ENCODE measurements around the gene DLL1. TPM values are rescaled to one million over a fixed set of nuclear protein-coding genes. Genes with fewer than 3 reads are reported as not detected.

Gene DLL1
- total and polyA plus RNA-seq, 9 of the 15 experiments (the other 6 are each of a cell fraction or from before 2014, with no cell fraction given), result not detected

DNA sequence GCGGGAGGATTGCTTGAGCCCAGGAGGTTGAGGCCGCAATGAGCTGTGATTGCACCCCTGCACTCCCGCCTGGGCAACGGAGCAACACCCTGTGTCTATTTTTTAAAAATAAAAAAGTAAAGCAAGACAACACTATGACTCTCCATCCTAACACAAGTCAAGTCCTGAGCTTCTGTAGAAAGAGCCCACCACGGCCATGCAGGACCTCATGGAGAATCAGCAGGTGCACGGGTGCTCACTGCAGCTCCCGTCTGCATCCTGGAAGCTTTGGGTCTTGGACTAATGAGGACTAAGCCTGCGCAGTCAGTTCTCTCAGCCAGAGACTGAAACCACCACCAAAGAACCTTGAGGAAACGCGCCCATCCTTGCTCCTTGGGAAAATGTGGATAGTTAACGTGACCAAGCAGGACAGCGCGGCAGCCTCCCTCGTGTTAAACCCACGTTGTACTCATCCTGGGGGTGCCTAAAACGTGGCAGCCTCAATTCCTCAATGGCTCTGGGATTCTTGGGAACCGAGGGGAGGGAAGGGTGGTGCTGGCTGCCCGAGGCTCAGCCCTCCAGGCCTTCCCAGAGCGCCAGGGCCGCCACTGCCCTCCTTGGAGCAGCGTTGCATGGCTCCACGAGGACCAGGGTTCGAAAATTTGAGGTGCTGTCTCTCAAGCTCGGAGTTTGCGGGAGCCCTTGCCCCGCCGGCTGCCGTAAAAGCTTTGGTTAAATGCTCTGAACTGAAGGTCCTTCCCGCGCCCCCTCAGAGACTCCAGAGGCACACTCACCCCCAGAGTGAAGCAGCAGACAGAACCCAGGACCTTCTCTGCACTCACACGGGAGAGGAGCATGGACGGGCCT lies 29.0 kb downstream of the DLL1 start (continued):
- no peak for TF ChIP-seq ZNF165 (CRISPR knock-in tag; IDR thresholded peaks at IDR 0.05; ENCODE audit: borderline replicate concordance)
- no peak for TF ChIP-seq ZBTB43 (CRISPR knock-in tag; IDR thresholded peaks at IDR 0.05)

DNA sequence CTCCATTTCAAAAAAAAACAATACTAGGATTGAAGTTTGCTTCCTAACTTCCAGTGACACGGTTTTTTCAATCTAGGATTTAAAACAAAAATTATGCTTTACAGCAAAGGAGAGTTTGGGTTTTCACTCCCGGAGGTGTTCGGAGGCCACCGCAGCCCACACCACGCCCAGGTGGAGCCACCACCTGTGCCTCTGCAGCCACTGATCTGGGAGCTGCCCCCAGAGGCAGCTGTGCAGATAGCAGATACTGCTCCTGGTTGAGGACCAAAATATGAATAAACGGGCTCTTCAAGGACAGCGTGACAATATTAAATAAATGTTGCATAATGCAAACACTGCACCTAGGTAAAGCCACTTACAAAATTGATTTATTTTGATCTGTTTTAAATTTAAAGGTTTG lies 30.2 kb downstream of the DLL1 start:
- BruUV-seq (replicated peaks), result no TSS peak
- H3K4me3 ChIP-seq, result no peak overlapping the region
- DNase-seq (ENCODE audit: extremely low read depth in 1 of 4, low spot score in 3 of 4), result peak; percentile 35 to 56 (median 51)
- H3K27ac ChIP-seq (ENCODE audit: extremely low read depth, low read depth, low read length), result no peak overlapping the region
- ChIA-PET CTCF (ENCODE audit: low intra/inter-chr PET ratio) (no interaction called here), POLR2A (interaction anchor here (1.4 kb wide), 1 partner anchor 9 kb away, joined by 3 read pairs; no protein-coding TSS in a partner anchor)
- no peaks in the 10 kb centered on the region for H3K36me3 ChIP-seq (ENCODE audit: control insufficient read depth, insufficient read depth, low read length)
- H3K9me1 ChIP-seq (ENCODE audit: control insufficient read depth, insufficient read depth, low read length), result no peaks in the 10 kb centered on the region
- peaks cover 0 to 3% of the 10 kb centered on the region in 2 experiments; a peak in 2 of 5 replicates for H3K4me1 ChIP-seq (replicated peaks in 1 of 2; ENCODE audit: control insufficient read depth in 2 of 2, insufficient read depth in 2 of 2, low read length in 2 of 2)
- H3K9ac ChIP-seq (ENCODE audit: insufficient read depth in 1 of 2, low read depth in 2 of 2, low read length in 2 of 2), result no peak overlapping the region
- intact Hi-C loops (cut with micrococcal nuclease), result no loop called here
- in situ Hi-C loops (cut with MboI), result no loop called here
- no peaks in the 10 kb centered on the region for H3K79me2 ChIP-seq (ENCODE audit: control insufficient read depth, insufficient read depth, low read length)
- peaks cover 57 to 90% of the 10 kb centered on the region in 2 experiments for H3K27me3 ChIP-seq (ENCODE audit: control insufficient read depth in 2 of 2, insufficient read depth in 2 of 2, low read length in 2 of 2)
- no peak overlapping the region for H2AFZ ChIP-seq (ENCODE audit: low read depth, low read length)
- H3K4me2 ChIP-seq (ENCODE audit: insufficient read depth, low read length), result no peak overlapping the region
- peak; percentile 85 for ATAC-seq
- 5% methylated on average over 7 of the region's 7 CpGs for WGBS (ENCODE audit: insufficient coverage, low coverage, missing lambda C conversion rate)
- peak; percentile 65 for FAIRE-seq
- no peaks in the 10 kb centered on the region; the same call in none of the 2 replicates for H4K20me1 ChIP-seq (replicated peaks; ENCODE audit: control insufficient read depth, insufficient read depth, low read length)
- 0 out of 2 replicates have a peak, but pooled peaks cover 2% of the 10 kb centered on the region for H3K9me3 ChIP-seq (replicated peaks; ENCODE audit: control insufficient read depth, insufficient read depth, low read depth, low read length)
- no peak for TF ChIP-seq CSDE1 (IDR thresholded peaks at IDR 0.05)
- peak; percentile 33 to 62 (median 48); a peak in 4 of 6 replicates for TF ChIP-seq CTCF (IDR thresholded peaks at IDR 0.05 in 2 of 3, conservative IDR thresholded peaks at IDR 0.05 in 1 of 3; ENCODE audit: insufficient read depth in 2 of 3, low read depth in 1 of 3, low read length in 3 of 3)
